Liver (tissue), 3 donors: ENCODE measurements around the gene MCF2L.

ENCODE experiments used
- ATF3 ChIP-seq: IDR thresholded peaks from 2 replicates; pipeline ENCODE4 v1.6.1; 2016; ENCODE audit warnings: antibody characterized with exemption
- CTCF ChIP-seq: fragments of 150-350 bp; IDR thresholded peaks from 2 replicates; pipeline ENCODE4 v1.5.1; 2017; ENCODE audit warnings: improper control_type of control experiment, low read depth, low read length; ENCODE audit not compliant: missing input control
- FOXA1 ChIP-seq: IDR thresholded peaks from 2 replicates; pipeline ENCODE4 v1.6.1; 2016; ENCODE audit warnings: antibody characterized with exemption
- GABPA ChIP-seq, 2 donors: IDR thresholded peaks in 1 of 2; conservative IDR thresholded peaks in 1 of 2; 2 replicates each; pipeline ENCODE4 v1.6.1; 2016; ENCODE audit warnings: antibody characterized with exemption in 2 of 2, mild to moderate bottlenecking in 1 of 2, moderate library complexity in 1 of 2
- JUND ChIP-seq, 2 donors: IDR thresholded peaks; 2 replicates each; pipeline ENCODE4 v1.6.1; 2016; ENCODE audit warnings: antibody characterized with exemption in 2 of 2
- RAD21 ChIP-seq, 2 donors: IDR thresholded peaks; 2 replicates each; pipeline ENCODE4 v1.6.1; 2016; ENCODE audit warnings: antibody characterized with exemption in 2 of 2, mild to moderate bottlenecking in 2 of 2
- SP1 ChIP-seq: IDR thresholded peaks from 2 replicates; pipeline ENCODE4 v1.6.1; 2018; ENCODE audit warnings: antibody characterized with exemption, mild to moderate bottlenecking
- YY1 ChIP-seq: IDR thresholded peaks from 2 replicates; pipeline ENCODE4 v1.6.1; 2016; ENCODE audit warnings: antibody characterized with exemption, mild to moderate bottlenecking
- ZBTB33 ChIP-seq: IDR thresholded peaks from 2 replicates; pipeline ENCODE4 v1.6.1; 2016; ENCODE audit warnings: antibody characterized with exemption
- donor health status: healthy.
- donor health status: healthy.

GRCh38 chr13:112974125-112974524 lies 5.1 kb downstream of the MCF2L start:
- TF ChIP-seq CTCF (no peak), GABPA (IDR thresholded peaks at IDR 0.05 in 1 of 2, conservative IDR thresholded peaks at IDR 0.05 in 1 of 2) (no peak), RAD21 (IDR thresholded peaks at IDR 0.05) (no peak), SP1 (no peak), YY1 (no peak), ZBTB33 (no peak), ATF3 (no peak), FOXA1 (no peak), JUND (IDR thresholded peaks at IDR 0.05) (no peak)
